NOMO-1 treated with DMSO at 0.1 percent for 48 hours (cell line): Measurements from ENCODE around the gene SOX4.
"Not testable (repeated sequence)": the region's sequence is repeated elsewhere in the genome, so short reads cannot be mapped to it uniquely, and the experiment has no call there.

Source experiments
- DNase-seq: peaks from one replicate; lab custom pipeline; 2025; ENCODE audit not compliant: unreplicated experiment; lab: John Stamatoyannopoulos, UW

Gene SOX4

GRCh38 chr6:21593412-21593926 lies at the start of gene SOX4:
TSS of gene SOX4 (plus strand) at chr6:21593751. CDS start at chr6:21594535, 784 bp downstream.
- peak; percentile 96 for DNase-seq

DNA sequence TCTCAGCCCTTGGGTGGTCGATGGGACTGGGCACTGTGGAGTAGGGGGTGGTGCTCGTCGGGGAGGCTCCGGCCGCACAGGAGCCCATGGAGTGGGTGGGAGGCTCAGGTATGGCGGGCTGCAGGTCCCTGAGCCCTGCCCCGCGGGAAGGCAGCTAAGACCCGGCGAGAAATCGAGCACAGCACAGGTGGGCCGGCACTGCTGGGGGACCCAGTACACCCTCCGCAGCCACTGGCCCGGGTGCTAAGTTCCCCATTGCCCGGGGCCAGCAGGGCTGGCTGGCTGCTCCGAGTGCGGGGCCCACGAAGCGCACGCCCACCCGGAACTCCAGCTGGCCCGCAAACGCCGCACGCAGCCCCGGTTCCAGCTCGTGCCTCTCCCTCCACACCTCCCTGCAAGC lies 41.3 kb upstream of the SOX4 start:
- not testable (repeated sequence) for DNase-seq

GRCh38 chr6:21554286-21554685 lies 39.3 kb upstream of the SOX4 start:
- DNase-seq = no peak

DNA sequence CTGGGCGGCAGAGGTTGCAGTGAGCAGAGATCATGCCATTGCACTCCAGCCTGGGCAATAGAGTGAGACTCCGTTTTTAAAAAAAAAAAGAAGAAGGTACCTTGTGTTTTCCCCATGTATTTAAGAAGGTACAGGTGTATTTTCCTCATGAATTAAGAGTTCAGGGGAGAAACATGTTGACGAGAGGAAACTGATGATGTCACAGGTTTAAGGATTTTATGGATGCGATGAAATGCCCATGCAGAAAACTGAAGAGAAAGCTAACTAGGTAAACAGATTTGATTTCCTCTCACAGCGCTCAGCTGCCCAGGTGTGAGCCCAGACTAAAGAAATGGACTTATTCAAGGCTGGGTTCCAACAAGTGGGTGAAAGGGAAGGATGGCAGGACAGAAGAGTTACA lies 38.4 kb upstream of the SOX4 start:
- no peak for DNase-seq

DNA sequence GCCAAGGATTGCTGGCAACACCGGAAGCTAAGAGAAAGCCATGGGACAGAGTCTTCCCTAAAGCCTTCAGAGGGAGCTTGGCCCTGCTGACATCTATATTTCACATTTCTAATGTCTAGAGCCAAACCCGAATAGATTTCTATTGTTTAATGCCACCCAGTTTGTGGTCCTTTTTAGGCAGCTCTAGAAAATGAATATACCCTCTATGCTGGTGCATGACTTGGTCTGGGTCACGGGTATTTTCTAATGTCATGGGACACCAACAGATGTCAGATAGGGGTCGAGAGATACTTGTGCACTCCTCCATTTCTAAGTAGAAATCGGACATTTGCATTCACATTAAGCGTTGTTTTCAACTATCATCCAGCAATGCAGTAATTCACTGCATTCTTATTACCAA lies 37.0 kb upstream of the SOX4 start:
- no peak for DNase-seq

GRCh38 chr6:21556968-21557721 lies 36.4 kb upstream of the SOX4 start:
- no peak for DNase-seq

GRCh38 chr6:21559238-21559637 lies 34.3 kb upstream of the SOX4 start:
- no peak for DNase-seq

- no peak for DNase-seq
Observed at GRCh38 chr6:21560249-21560648, 33.3 kb upstream of the SOX4 start.

GRCh38 chr6:21565431-21565830 lies 28.1 kb upstream of the SOX4 start:
- DNase-seq = no peak

DNA sequence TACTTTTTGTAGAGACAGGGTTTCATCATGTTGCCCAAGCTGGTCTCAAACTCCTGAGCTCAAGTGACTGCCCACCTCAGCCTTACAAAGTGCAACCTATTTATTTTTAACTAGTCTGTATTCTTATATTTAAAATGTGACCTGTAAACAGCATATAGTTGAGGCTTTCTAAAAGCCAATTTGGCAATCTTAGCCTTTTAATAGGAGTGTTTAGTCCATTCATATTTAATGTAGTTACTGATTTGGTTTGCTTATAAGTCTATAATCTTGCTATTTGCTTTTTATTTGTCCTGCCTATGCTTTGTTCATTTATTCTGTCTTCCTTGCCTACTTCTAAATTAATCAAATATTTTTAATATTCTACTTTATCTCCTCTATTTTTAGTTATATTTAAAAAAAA lies 15.0 kb upstream of the SOX4 start:
- DNase-seq = no peak

DNA sequence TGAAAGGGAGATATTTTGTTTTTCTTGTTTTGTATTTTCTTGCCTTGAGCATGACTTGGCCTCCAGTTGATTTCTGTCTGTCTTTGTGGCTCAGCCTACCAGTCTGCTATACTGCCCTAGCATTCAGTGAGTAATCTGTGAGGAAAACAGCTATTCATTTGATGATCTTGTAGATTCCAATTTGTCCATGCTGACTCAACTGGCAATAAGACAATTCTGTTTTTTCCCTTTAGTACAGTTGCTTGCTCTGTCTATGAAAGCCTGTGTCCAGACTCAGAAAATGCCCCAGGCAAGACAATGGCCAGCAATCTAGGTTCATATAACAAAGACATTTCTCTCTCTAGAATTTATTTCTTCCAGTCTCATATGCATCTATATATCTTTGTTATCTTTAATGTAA lies 10.9 kb upstream of the SOX4 start:
- no peak for DNase-seq

GRCh38 chr6:21586300-21586699 lies 7.3 kb upstream of the SOX4 start:
- no peak for DNase-seq

GRCh38 chr6:21586740-21587178 lies 6.8 kb upstream of the SOX4 start:
- no peak for DNase-seq

DNA sequence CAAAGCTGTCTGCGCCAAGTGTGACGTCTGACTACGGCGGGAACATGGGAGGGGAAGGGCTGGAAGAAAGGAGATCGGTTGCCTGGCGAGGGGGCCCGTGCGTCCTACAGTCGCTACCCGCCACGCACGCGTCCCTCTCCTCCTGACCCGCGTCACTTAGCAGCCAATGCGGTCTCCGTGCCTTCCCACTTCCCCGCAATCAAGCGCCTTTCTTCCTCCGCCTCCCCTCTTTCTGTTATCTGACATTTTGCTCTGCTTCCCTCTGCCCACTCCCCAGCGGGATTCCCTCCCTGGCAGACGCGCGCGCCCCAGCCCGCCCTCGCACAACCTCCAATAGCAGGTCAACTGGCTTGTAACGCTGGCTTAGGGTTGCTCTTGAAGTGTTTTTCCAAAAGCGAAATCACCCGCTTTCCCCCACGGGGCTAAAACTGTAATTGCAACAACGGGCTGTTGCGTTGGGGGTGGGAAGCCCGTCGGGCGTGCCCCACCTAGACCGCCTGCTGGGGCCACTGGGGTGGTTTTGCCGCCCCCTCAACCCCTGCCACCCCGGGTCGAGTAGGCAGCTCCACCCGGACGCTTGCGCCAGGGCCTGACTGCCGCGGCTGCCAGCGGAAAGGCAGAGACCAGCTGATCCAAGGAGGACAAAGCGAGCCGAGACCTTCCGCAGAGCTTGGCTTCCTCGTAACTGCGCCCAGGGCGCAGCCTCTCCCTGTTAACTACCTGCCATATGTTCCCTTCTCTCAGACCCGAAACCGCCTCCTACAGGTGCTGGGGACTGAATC lies 6.2 kb upstream of the SOX4 start:
- DNase-seq = peak; percentile 68

GRCh38 chr6:21587961-21588480 lies 5.5 kb upstream of the SOX4 start:
- peak; percentile 38 for DNase-seq

DNA sequence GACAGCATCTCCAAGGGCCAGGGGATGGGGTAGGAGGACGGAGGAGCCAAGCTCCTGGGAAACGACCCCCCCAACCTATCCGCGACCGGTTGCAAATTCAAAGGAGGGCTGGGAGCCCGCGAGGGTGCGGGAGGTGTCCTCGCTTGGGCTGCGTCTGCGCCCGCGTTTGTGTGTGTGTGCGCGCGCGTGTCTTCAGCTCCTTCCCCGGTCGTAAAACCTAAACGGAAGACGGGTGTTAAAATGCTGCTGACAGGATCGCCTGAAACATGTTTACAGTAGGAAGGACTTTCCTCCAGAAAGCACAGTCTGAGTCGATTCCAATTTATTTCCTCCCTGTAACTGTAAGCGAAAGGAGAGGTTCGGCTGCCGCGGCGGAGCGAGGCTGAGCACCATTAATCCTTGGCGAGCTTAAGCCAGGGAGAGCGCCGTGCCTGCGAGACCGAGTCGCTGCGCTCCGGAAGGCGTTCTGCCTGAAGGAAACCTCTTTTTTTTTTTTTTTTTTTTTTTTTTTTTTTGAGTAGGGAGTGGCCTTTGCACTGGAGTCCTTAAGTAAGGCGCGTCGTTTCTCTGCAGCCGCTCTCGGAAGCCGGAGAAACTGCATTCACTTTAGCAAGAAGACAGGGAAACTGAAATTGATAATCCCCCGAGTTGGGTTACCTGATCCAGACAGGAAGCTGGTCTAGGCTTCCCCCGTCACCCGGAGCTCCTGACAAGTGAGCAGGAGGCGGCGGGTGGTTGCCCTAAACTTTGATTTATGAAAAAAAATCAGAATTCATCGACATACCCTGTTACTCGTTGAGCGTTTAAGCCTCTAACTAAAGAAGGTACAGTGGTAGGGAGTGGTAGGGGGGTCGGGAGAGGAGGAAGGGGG lies 4.8 kb upstream of the SOX4 start:
- DNase-seq = peak; percentile 74

DNA sequence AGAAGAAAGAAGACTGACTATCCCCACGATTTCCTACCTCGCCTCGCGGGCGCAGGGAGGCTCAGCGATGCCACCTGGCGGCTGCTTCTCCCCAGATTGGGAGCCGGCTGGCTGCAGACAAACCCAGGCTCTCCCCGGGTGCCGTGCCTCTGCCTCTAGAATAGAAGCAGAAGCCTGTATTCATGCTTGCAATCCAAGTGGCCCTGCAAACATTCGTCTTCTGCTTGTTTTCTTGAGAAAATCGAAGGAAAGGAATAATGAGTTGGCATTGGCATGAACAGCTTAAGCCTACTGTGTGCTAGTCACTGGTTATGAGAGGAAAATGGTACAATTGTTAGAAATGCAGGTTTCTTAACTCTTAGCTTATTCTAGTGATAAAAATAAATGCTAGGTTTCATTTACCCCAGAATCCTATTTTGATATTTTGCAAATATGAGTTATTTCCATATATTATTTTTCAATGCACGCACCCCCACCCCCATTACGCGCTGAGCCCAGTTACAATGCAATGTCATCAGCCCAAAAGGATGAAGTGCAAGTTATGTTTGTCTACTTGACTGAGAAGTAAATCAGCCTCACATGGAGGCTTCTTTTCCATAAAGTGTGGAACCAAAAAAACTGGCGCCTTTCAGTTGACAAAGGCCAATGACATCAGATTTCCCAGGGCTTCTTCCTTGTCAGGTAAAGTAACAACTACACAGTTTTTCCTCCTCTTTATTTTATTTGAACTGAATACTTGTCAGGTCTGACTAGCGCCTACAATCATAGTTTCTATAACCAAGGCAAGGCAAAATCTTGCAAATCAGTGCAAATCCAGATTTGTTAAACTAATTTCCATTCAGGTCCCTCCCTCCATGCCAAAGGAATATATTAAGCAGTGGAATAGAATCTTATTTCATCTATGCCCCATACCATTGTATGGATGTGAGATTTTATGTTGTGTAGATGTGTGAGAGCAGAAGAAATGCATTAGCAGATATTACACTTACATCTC lies 3.9 kb upstream of the SOX4 start:
- DNase-seq = peak; percentile 79

DNA sequence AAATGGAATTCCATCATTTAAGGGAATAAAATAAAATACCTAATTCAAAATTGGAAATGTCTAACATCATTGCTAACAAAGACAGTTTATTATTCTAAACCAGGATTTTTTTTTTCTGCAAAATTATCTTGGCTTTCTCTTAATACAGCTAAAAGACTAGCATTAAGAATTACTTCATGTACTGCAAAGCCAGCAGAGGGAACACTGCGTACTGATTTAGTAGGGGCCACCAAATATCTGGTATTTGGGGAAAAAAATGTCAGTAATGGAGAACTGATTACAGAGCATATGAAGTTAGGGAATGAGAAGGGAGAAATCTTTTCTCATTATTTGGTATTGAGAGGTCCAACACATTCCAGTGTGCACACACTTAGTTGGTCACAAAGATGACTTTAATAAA lies 3.2 kb upstream of the SOX4 start:
- DNase-seq = no peak

DNA sequence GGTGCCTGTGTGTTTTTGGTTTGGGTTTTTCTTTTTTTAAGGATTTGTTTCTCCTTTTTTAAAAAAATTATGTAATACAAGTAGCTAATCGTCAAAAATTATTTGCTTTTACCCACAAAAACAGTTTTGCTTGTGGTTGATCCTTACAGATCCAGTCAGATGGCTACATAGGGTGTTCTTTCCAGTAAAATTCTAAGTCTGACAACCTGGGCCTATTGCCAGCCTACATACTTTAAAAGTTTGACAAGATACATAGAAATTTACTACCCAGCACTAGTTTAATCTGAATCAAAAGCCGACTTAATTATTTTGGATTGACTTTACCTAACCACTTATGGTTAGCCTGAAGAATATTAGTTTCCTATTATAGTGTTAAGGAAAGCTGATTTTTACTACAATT lies 2.1 kb upstream of the SOX4 start:
- no peak for DNase-seq

DNA sequence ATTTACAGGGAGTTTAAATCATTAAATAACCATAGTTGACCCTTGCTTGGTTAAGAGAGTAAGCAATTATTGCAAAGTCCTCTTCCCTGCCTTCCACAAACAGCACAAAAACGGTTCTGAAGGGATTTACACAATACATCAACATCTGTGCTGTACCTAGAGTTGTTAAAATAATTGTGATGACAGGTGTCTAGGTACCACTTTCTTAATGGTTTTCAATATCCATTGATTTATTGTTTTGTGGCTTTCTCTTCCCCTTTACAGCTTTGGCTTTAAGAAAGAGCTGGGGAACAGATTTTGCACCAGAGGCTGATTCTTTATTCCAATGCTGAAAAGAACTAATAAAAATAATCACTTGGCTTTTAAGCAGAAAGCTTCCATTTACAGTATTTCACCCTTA lies 598 bp upstream of the SOX4 start:
- DNase-seq = peak; percentile 18
